HepG2 (cell line): ENCODE results near the gene TMEM121.

ENCODE experiments used
- CTCF ChIP-seq: sonication (generic); formaldehyde crosslinking; IDR thresholded peaks from 2 replicates; pipeline ENCODE4 v1.5.0; 2020; ENCODE audit warnings: mild to moderate bottlenecking, missing genetic modification reagents, moderate library complexity
- EHMT2 ChIP-seq: fragments of 200-600 bp; sonication (generic); IDR thresholded peaks from 2 replicates; pipeline ENCODE4 v1.7.0; 2017; ENCODE audit warnings: antibody characterized with exemption, low read depth, low read length, borderline replicate concordance
- EZH2 ChIP-seq: conservative IDR thresholded peaks from 2 replicates; pipeline ENCODE4 v1.6.1; 2012; ENCODE audit warnings: mild to moderate bottlenecking, low read depth, low read length, moderate library complexity
- HINFP ChIP-seq: sonication (generic); formaldehyde crosslinking; IDR thresholded peaks from 2 replicates; pipeline ENCODE4 v1.4.0; 2020; ENCODE audit warnings: low read depth, mild to moderate bottlenecking, missing genetic modification reagents
- IRF9 ChIP-seq: sonication (generic); formaldehyde crosslinking; IDR thresholded peaks from 2 replicates; pipeline ENCODE4 v1.8.0; 2022; ENCODE audit warnings: missing genetic modification reagents, mild to moderate bottlenecking, borderline replicate concordance
- POLR2A ChIP-seq, 2 experiments: IDR thresholded peaks; 2 replicates each; pipeline ENCODE4 v1.6.1; 2011; ENCODE audit warnings: low read depth in 2 of 2, low read length in 2 of 2, mild to moderate bottlenecking in 1 of 2, moderate library complexity in 1 of 2; ENCODE audit not compliant: insufficient read depth in 1 of 2
- SRF ChIP-seq: IDR thresholded peaks from 2 replicates; pipeline ENCODE4 v1.6.1; 2011; ENCODE audit warnings: mild to moderate bottlenecking, low read depth, low read length, moderate library complexity
- ZNF589 ChIP-seq: sonication (generic); formaldehyde crosslinking; conservative IDR thresholded peaks from 2 replicates; pipeline ENCODE4 v1.8.0; 2022; ENCODE audit warnings: mild to moderate bottlenecking, moderate library complexity, missing genetic modification reagents
- ZNF709 ChIP-seq: sonication (generic); formaldehyde crosslinking; IDR thresholded peaks from 2 replicates; pipeline ENCODE4 v1.5.0; 2020; ENCODE audit warnings: mild to moderate bottlenecking, missing genetic modification reagents
- ZSCAN20 ChIP-seq: sonication (generic); formaldehyde crosslinking; IDR thresholded peaks from 2 replicates; pipeline ENCODE4 v1.4.0; 2020; ENCODE audit warnings: missing genetic modification reagents, mild to moderate bottlenecking, borderline replicate concordance

- no peak for TF ChIP-seq ZSCAN20 (CRISPR knock-in tag)
- no peak for TF ChIP-seq ZNF709 (CRISPR knock-in tag)
- no peak for TF ChIP-seq IRF9
- TF ChIP-seq POLR2A (IDR thresholded peaks at IDR 0.05; ENCODE audit: insufficient read depth in 1 of 2, low read depth in 2 of 2, low read length in 2 of 2), result no peak
- no peak for TF ChIP-seq EZH2
- no peak for TF ChIP-seq CTCF (CRISPR knock-in tag)
- TF ChIP-seq HINFP, result no peak
- no peak for TF ChIP-seq ZNF589 (CRISPR knock-in tag)
- no peak for TF ChIP-seq EHMT2
- no peak for TF ChIP-seq SRF
Observed at GRCh38 chr14:105554523-105554922, 28.1 kb downstream of the TMEM121 start.
